Neutrophil (primary cell): ENCODE results near the gene NOTCH3.

ENCODE experiments used
- H3K27ac ChIP-seq: fragments of 200-600 bp; sonication (generic); 2 replicates; pipeline ENCODE4 v1.5.1; 2016; ENCODE audit warnings: mild to moderate bottlenecking, moderate library complexity
- H3K27me3 ChIP-seq: fragments of 200-600 bp; sonication (generic); 2 replicates; pipeline ENCODE4 v1.6.0; 2016; ENCODE audit warnings: mild to moderate bottlenecking
- H3K36me3 ChIP-seq: fragments of 200-600 bp; sonication (generic); 2 replicates; pipeline ENCODE4 v1.5.1; 2017
- H3K4me1 ChIP-seq, 2 experiments: fragments of 200-600 bp in 1 of 2; sonication (generic) in 1 of 2; 1 replicate in 1 of 2; 2 replicates in 1 of 2; pipeline versions ENCODE4 v1.5.1 to v1.6.1; 2013 to 2016; ENCODE audit warnings: low read depth in 1 of 2, low read length in 1 of 2, mild to moderate bottlenecking in 1 of 2, moderate library complexity in 1 of 2; ENCODE audit not compliant: control insufficient read depth in 1 of 2, insufficient read depth in 1 of 2
- H3K4me3 ChIP-seq, 2 experiments: fragments of 200-600 bp in 1 of 2; sonication (generic) in 1 of 2; 1 replicate in 1 of 2; 2 replicates in 1 of 2; pipeline ENCODE4 v1.5.1; 2013 to 2016; ENCODE audit warnings: low read depth in 1 of 2, low read length in 1 of 2, mild to moderate bottlenecking in 1 of 2, moderate library complexity in 1 of 2
- H3K9me3 ChIP-seq: fragments of 200-600 bp; sonication (generic); 2 replicates; pipeline ENCODE4 v1.5.1; 2016
- TF ChIP-seq, protein P1 (sequence below): fragments of 200-600 bp; sonication (generic); IDR thresholded peaks from 2 replicates; pipeline ENCODE4 v1.5.1; 2016; ENCODE audit warnings: antibody characterized with exemption

NOTCH3 gene

DNA sequence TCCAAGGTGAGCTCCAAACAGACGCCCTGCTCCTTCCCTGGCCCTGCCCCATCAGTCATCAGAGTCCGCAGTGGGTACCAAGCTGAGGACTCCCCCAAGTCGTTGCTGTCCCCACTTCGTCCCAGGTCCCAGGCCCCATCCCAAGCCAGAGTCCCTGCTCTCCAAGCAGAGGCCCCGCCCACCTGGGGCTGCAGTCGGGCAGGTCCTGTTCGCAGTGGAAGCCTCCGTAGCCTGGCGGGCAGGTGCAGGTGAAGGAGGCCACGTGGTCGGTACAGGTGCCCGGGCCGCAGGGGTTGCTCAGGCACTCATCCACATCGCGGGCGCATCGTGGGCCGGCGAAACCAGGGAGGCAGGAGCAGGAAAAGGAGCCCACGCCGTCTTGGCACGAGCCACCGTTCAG, 19.4 kb downstream of the NOTCH3 start:
- Histone ChIP-seq H3K4me3 (no peak overlapping the region), H3K4me1 (peaks cover 3 to 4% of the 10 kb centered on the region in 2 experiments), H3K9me3 (no peaks in the 10 kb centered on the region), H3K27me3 (peaks cover 48% of the 10 kb centered on the region), H3K36me3 (no peaks in the 10 kb centered on the region), H3K27ac (no peak overlapping the region)
- TF ChIP-seq, protein P1, sequence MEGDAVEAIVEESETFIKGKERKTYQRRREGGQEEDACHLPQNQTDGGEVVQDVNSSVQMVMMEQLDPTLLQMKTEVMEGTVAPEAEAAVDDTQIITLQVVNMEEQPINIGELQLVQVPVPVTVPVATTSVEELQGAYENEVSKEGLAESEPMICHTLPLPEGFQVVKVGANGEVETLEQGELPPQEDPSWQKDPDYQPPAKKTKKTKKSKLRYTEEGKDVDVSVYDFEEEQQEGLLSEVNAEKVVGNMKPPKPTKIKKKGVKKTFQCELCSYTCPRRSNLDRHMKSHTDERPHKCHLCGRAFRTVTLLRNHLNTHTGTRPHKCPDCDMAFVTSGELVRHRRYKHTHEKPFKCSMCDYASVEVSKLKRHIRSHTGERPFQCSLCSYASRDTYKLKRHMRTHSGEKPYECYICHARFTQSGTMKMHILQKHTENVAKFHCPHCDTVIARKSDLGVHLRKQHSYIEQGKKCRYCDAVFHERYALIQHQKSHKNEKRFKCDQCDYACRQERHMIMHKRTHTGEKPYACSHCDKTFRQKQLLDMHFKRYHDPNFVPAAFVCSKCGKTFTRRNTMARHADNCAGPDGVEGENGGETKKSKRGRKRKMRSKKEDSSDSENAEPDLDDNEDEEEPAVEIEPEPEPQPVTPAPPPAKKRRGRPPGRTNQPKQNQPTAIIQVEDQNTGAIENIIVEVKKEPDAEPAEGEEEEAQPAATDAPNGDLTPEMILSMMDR: no peak

- Histone ChIP-seq H3K4me3 (peak overlapping the region in 1 of 2 experiments; percentile 35), H3K9me3 (no peaks in the 10 kb centered on the region), H3K27ac (no peak overlapping the region), H3K27me3 (peaks cover 52% of the 10 kb centered on the region), H3K36me3 (no peaks in the 10 kb centered on the region), H3K4me1 (peaks cover 3 to 4% of the 10 kb centered on the region in 2 experiments)
- TF ChIP-seq, protein P1: no peak
Observed at GRCh38 chr19:15180451-15181390, 20.1 kb downstream of the NOTCH3 start.

DNA sequence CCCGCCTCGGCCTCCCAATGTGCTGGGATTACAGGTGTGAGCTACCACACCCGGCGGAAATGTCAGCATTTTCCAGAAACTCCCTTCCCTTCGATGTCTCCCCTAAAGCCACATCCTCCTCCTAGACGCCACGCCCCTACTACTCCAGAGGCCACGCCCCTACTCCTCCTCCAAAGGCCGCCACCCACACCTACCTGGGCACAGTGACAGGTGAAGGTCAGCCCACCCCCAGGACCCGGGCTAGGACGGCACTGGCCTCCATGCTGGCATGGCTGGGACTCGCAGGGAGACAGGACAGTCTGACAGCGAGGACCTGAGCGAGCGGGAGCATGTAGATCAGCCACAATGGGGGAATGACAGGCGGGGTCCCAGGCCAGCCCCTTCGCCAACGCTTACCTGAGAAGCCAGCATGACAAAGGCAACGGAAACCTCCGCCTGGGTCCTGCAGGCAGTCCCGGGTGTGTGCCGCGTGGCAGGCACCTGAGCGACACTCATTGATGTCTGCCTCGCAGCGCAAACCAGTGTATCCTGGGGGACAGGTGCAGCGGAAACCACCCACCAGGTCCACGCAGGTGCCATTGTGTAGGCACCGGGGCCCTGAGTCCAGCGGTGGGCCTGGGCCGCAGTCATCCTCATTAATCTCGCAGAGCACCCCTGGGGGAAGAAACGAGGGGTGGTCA, 22.0 kb downstream of the NOTCH3 start:
- TF ChIP-seq, protein P1: no peak
- no peak overlapping the region for H3K4me3 ChIP-seq
- H3K9me3 ChIP-seq: no peaks in the 10 kb centered on the region
- H3K27me3 ChIP-seq: peaks cover 45% of the 10 kb centered on the region
- H3K36me3 ChIP-seq: no peaks in the 10 kb centered on the region
- H3K27ac ChIP-seq: no peak overlapping the region
- peaks cover 3 to 4% of the 10 kb centered on the region in 2 experiments for H3K4me1 ChIP-seq

DNA sequence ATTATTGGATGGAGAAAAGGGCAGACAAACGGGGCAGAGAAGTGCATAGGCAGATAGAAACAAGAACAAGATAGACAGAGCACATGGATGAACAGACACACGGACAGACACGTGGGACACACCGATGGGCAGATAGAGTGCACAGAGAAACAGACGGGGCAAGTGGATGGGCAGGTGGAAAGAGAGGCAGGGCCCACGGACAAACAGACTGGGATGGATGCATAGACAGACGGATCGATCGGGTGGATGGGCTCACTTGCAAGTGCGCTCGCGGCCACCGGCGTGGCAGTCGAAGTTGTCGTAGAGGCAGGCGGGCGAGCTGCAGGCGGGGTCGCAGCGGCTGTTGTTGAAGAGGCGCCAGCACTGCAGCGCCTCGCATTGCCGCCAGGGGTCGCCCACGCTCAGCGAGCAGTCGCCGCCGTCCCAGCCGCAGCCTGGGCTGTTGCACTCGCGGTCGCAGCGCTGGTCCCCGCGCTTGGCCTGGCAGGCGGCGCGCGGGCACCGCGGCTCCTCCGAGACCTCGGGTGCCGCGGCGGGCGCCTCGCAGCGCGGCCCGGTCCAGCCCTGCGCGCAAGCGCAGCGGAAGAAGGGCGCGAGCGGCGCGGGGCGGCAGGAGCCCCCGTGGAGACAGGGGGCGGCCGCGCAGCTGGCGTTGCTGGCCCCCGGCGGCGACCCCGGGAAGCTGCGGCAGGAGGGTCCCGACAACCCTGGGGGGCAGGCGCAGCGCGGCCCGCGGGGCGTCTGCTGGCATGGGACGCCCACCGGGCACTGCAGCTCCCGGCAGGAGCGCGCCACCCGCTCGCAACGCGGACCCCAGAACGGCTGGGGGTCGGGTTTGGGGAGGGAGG, 23.3 kb downstream of the NOTCH3 start:
- Histone ChIP-seq H3K4me1 (peaks cover 6% of the 10 kb centered on the region in 2 experiments), H3K36me3 (no peaks in the 10 kb centered on the region), H3K9me3 (no peaks in the 10 kb centered on the region), H3K27ac (no peak overlapping the region), H3K4me3 (peak overlapping the region in 1 of 2 experiments; percentile 15), H3K27me3 (peaks cover 42% of the 10 kb centered on the region)
- TF ChIP-seq, protein P1: peak; percentile 97

- Histone ChIP-seq H3K9me3 (no peaks in the 10 kb centered on the region), H3K27me3 (peaks cover 38% of the 10 kb centered on the region), H3K36me3 (no peaks in the 10 kb centered on the region), H3K4me3 (no peak overlapping the region), H3K4me1 (peaks cover 9 to 12% of the 10 kb centered on the region in 2 experiments), H3K27ac (no peak overlapping the region)
- TF ChIP-seq, protein P1: no peak
Observed at GRCh38 chr19:15175609-15176008, 25.2 kb downstream of the NOTCH3 start.
